ENCODE data around the gene NTM.

The NTM gene

DNA sequence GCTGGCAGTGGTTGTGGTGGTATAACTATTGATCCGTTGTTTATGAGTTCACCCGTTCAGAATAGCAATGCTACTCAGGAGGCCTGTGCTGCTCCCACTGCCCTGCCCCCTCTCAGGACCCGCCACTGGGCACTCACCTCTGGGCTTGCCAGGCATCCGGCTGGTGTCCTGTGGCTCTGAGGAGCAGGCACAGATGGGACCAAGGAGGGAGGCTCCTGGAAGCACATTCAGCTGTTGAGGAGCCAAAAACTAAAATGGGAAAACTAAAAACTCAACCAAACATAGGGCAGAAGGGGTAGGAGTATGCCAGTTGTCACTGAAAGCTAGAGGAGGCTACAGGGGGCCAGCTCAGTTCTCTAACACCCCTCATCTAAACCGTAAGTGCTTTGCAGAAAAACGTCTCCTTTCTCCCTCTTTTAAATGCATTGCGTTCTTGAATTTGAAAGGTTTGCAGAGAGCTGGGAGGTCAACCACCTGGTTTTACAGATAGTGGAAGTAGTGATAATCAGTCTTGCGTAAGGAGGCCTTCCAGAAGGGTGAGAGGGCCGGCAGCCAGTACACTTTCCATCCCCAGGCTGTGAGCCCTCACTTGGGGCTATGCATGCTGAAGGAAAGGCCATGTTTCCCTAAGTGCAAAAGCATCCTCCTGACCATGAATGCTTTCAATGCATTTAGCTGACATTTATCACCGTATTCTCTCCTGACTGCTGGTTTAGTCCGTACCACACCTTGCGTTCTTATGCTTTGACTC is 547.4 kb downstream of the NTM start:
- DNase-seq (ENCODE audit: extremely low read depth, low read depth) = no peak
- TF ChIP-seq, protein P1, sequence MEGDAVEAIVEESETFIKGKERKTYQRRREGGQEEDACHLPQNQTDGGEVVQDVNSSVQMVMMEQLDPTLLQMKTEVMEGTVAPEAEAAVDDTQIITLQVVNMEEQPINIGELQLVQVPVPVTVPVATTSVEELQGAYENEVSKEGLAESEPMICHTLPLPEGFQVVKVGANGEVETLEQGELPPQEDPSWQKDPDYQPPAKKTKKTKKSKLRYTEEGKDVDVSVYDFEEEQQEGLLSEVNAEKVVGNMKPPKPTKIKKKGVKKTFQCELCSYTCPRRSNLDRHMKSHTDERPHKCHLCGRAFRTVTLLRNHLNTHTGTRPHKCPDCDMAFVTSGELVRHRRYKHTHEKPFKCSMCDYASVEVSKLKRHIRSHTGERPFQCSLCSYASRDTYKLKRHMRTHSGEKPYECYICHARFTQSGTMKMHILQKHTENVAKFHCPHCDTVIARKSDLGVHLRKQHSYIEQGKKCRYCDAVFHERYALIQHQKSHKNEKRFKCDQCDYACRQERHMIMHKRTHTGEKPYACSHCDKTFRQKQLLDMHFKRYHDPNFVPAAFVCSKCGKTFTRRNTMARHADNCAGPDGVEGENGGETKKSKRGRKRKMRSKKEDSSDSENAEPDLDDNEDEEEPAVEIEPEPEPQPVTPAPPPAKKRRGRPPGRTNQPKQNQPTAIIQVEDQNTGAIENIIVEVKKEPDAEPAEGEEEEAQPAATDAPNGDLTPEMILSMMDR (IDR thresholded peaks at IDR 0.05; ENCODE audit: low read depth, low read length) = no peak

DNA sequence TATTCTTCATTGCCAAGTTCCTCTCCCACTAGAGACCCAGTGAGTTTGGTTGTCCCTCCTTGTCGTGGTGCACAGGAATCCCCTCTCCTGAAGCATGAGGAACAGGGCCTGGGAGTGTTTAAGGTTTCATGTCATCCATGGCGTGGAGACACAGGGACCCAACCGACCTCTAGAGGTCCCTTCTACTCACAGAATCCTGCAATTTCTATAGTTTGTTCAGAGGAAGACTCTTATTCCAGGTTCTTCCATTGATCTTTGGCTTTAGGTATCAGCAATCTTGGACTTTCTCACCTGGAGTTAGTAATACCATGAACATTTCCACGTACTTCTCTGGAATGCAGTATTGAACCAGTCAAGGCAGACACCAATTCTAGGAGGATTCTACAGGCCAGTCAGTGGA is 548.2 kb downstream of the NTM start:
- DNase-seq (ENCODE audit: extremely low read depth, low read depth) = no peak
- TF ChIP-seq, protein P1 (IDR thresholded peaks at IDR 0.05; ENCODE audit: low read depth, low read length) = no peak

DNA sequence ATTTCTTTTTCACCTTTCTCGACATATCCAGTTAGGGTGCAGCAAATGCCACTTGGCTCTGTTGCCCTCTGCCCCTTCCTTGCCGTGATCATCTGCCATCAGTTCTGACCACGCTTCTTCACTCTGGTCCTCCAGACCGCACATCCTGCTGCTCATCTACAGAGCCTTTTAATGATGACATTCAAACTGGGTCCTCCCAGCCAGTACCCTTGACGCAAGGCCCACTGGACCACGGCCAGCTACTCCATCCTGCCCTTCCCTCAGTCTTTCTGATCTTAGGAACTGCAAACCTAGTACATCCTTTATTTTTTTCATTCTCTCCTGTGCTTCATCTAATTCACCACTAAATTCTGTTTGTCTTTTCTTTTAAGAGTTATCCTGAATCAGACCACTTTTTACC is 551.8 kb downstream of the NTM start:
- DNase-seq (ENCODE audit: extremely low read depth, low read depth) = no peak
- TF ChIP-seq, protein P1 (IDR thresholded peaks at IDR 0.05; ENCODE audit: low read depth, low read length) = no peak

DNA sequence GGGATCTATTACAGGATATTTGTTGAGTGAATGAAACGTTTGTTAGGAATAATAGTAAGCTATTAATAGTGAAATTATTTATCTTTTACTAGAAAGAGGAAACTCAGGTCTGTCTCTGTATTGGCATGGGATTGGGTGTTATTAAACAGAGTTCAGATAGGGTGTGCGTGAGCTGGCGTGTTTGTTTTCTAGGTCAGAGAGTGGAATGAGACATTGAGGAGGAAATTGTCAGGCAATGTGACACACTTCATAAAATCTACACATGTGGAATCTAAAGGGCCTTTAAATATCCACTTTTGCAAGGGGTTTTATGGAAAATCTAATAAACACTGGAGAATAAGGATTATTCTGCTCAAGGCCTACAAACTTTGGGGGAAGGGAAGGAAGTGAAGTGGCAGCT is 552.9 kb downstream of the NTM start:
- TF ChIP-seq, protein P1 (IDR thresholded peaks at IDR 0.05; ENCODE audit: low read depth, low read length) = no peak
- no peak for DNase-seq (ENCODE audit: extremely low read depth, low read depth)

DNA sequence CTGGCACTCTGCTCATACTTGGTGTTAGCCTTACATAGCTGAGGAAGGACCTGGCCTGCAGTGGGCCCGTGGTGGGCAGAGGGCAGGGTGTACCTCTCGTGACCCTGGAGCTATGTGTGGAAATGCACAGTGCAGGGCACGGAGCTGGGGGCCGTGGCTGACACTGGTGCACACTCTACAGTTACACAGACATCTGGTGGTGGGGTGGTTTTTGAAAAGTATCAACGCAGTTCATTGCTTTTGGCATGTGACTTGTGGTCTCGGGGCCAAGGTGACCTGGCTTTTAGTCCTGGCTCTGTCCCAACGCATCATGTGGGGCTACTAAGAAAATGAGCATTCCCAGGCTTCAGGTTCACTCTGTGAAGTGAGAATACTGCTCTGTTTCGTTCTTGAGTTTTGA is 553.6 kb downstream of the NTM start:
- DNase-seq (ENCODE audit: extremely low read depth, low read depth) = no peak

DNA sequence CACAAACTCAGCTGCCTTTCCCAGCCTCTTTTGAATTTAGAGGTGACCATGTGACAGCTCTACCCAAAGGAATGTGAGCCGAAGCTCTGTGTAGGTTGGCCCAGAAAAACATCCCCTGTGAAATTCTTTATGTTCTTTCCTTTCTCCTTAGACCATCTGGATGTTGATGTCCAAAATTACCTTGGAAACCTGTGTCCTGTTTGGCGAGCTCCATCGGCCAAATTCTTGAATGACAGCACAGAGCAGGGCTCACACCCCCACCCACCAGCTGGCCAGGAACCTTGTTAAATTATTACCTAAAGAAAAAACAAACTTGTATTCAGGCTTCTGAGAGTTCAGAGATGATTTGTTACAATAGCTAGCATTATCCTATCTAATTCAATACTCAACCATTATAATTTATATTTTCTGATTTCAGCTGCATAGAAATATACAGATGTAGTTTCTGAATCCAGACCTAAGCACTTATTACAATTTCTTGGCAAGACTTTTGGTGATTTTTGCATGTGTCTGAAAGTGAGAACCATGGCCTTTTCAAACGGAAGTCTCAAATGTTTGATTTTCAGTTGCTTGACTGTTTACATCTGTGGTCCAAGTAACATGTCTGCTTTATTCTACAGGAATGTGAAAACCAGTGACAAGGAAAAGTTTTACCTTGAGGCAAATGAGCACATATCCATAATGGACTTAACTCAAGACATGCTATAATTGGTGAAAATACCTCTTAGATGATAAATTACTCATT is 554.2 kb downstream of the NTM start:
- no peak for DNase-seq (ENCODE audit: extremely low read depth, low read depth)
- TF ChIP-seq, protein P1 (IDR thresholded peaks at IDR 0.05; ENCODE audit: low read depth, low read length) = no peak

More for the DNA sequence above, 553.6 kb downstream of the NTM start:
- TF ChIP-seq, protein P1 (IDR thresholded peaks at IDR 0.05; ENCODE audit: low read depth, low read length) = no peak

DNA sequence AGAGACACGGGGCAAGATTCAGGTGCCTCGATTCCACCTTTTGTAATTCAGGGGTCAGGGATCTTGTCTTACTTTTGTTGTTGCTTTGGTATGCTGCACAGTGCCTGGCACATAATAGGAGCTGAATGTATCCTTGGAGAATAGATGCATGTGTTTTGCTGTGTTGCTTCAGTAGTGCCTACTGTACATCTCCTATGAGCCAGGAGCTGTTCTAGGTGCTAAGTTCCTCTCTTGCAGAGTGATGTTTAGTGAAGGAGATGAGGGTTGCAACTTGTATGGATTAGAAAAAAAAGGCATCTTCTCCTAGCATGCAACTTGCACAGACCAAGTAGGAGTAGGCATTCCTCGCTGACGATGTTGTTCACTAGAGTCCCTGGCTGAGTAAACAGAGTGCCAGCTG is 555.4 kb downstream of the NTM start:
- no peak for DNase-seq (ENCODE audit: extremely low read depth, low read depth)
- TF ChIP-seq, protein P1 (IDR thresholded peaks at IDR 0.05; ENCODE audit: low read depth, low read length) = no peak

Data from AG09319 (cell line).